DND-41 (cell line): ENCODE data around the gene TGFB1I1.
A peak's percentile ranks its signal among the peaks of the same experiment; 100 is the strongest.

Source experiments
- ATAC-seq: fragments of 200-7000 bp; cut with Tn5 transposase; 3 replicates; pipeline ENCODE4 v1.9.1; 2021; ENCODE audit warnings: low read depth; ENCODE audit not compliant: insufficient read depth
- DNase-seq: peaks from one replicate; pipeline ENCODE4 v3.0.0-alpha.2; 2020
- H2AFZ ChIP-seq: 2 replicates; pipeline ENCODE4 v1.6.0; 2012; ENCODE audit warnings: low read depth, low read length
- H3K27ac ChIP-seq: 2 replicates; pipeline ENCODE4 v1.5.1; 2012; ENCODE audit warnings: low read length, inconsistent platforms
- H3K27me3 ChIP-seq: fragments of 200-600 bp; sonication (generic); 2 replicates; pipeline ENCODE4 v1.6.0; 2012; ENCODE audit warnings: low read length, mild to moderate bottlenecking, inconsistent platforms; ENCODE audit not compliant: insufficient read depth, poor library complexity
- H3K36me3 ChIP-seq: 2 replicates; pipeline ENCODE4 v1.5.1; 2012; ENCODE audit warnings: low read length, inconsistent platforms; ENCODE audit not compliant: insufficient read depth
- H3K4me1 ChIP-seq: 2 replicates; pipeline ENCODE4 v1.5.1; 2012; ENCODE audit warnings: mild to moderate bottlenecking, low read length; ENCODE audit not compliant: insufficient read depth
- H3K4me2 ChIP-seq: 2 replicates; pipeline ENCODE4 v1.6.0; 2012; ENCODE audit warnings: mild to moderate bottlenecking, moderate library complexity, low read length, inconsistent platforms; ENCODE audit not compliant: insufficient read depth
- H3K4me3 ChIP-seq, 2 experiments: fragments of 200-600 bp in 1 of 2; shearing (Covaris generic) in 1 of 2; 2 replicates each; pipeline ENCODE4 v1.5.1; 2012 to 2016; ENCODE audit warnings: inconsistent platforms in 2 of 2, low read length in 2 of 2, mild to moderate bottlenecking in 2 of 2, low read depth in 1 of 2, moderate library complexity in 1 of 2
- H3K79me2 ChIP-seq: 2 replicates; pipeline ENCODE4 v1.6.0; 2012; ENCODE audit warnings: low read length, inconsistent platforms; ENCODE audit not compliant: insufficient read depth
- H3K9ac ChIP-seq: 2 replicates; pipeline ENCODE4 v1.6.0; 2012; ENCODE audit warnings: low read depth, mild to moderate bottlenecking, inconsistent platforms, low read length, moderate library complexity
- H3K9me3 ChIP-seq: 2 replicates; pipeline ENCODE4 v1.5.1; 2012; ENCODE audit warnings: low read length, moderate library complexity, mild to moderate bottlenecking, inconsistent platforms; ENCODE audit not compliant: insufficient read depth, severe bottlenecking
- H4K20me1 ChIP-seq: 2 replicates; pipeline ENCODE4 v1.6.0; 2012; ENCODE audit warnings: low read length; ENCODE audit not compliant: insufficient read depth
- CTCF ChIP-seq: IDR thresholded peaks from 2 replicates; pipeline ENCODE4 v1.5.1; 2012; ENCODE audit warnings: borderline replicate concordance, low read length, moderate library complexity, mild to moderate bottlenecking; ENCODE audit not compliant: poor library complexity, severe bottlenecking; ENCODE audit errors: extremely low read depth
- EZH2 ChIP-seq: IDR thresholded peaks from 3 replicates; pipeline ENCODE4 v1.6.1; 2012; ENCODE audit warnings: borderline replicate concordance, low read depth, mild to moderate bottlenecking, moderate library complexity, low read length, inconsistent platforms; ENCODE audit not compliant: severe bottlenecking

The TGFB1I1 gene

GRCh38 chr16:31467151-31467773 is 4.7 kb upstream of the TGFB1I1 start:
- H2AFZ ChIP-seq, result peak overlapping the region; percentile 2; the same call in 1 of the 2 replicates
- no peaks in the 10 kb centered on the region for H3K9me3 ChIP-seq
- H3K27me3 ChIP-seq, result no peaks in the 10 kb centered on the region
- H4K20me1 ChIP-seq, result no peaks in the 10 kb centered on the region
- peaks cover 28% of the 10 kb centered on the region for H3K36me3 ChIP-seq
- ATAC-seq, result peak; percentile 94
- H3K79me2 ChIP-seq, result no peaks in the 10 kb centered on the region
- H3K4me2 ChIP-seq, result peak overlapping the region; percentile 27; the same call in 1 of the 2 replicates
- DNase-seq, result peak; percentile 82
- H3K27ac ChIP-seq, result peak overlapping the region; percentile 99
- H3K4me1 ChIP-seq, result peaks cover 30% of the 10 kb centered on the region
- H3K9ac ChIP-seq, result peak overlapping the region; percentile 54
- TF ChIP-seq CTCF (no peak), EZH2 (no peak)
- H3K4me3 ChIP-seq, result no peak overlapping the region

GRCh38 chr16:31467858-31468257 is 4.1 kb upstream of the TGFB1I1 start:
- peaks cover 23% of the 10 kb centered on the region for H3K36me3 ChIP-seq
- H3K27ac ChIP-seq, result peak overlapping the region; percentile 99
- no peaks in the 10 kb centered on the region for H3K79me2 ChIP-seq
- 0 out of 2 replicates have a peak overlapping the region, but pooled peaks have one; percentile 2 for H2AFZ ChIP-seq
- H3K4me3 ChIP-seq, result no peak overlapping the region
- TF ChIP-seq EZH2 (no peak), CTCF (no peak)
- peak overlapping the region; percentile 54 for H3K9ac ChIP-seq
- H3K27me3 ChIP-seq, result no peaks in the 10 kb centered on the region
- peaks cover 30% of the 10 kb centered on the region for H3K4me1 ChIP-seq
- ATAC-seq (no peak), DNase-seq (no peak)
- peak overlapping the region; percentile 27; the same call in 1 of the 2 replicates for H3K4me2 ChIP-seq
- H4K20me1 ChIP-seq, result no peaks in the 10 kb centered on the region
- no peaks in the 10 kb centered on the region for H3K9me3 ChIP-seq

GRCh38 chr16:31470615-31471014 is 1.3 kb upstream of the TGFB1I1 start:
- Histone ChIP-seq H3K4me1 (peaks cover 30% of the 10 kb centered on the region), H2AFZ (no peak overlapping the region), H3K27ac (no peak overlapping the region), H3K79me2 (no peaks in the 10 kb centered on the region), H3K4me2 (no peak overlapping the region), H3K9me3 (no peaks in the 10 kb centered on the region), H3K36me3 (peaks cover 10% of the 10 kb centered on the region; the same call in 1 of the 2 replicates), H4K20me1 (no peaks in the 10 kb centered on the region), H3K4me3 (no peak overlapping the region), H3K9ac (no peak overlapping the region), H3K27me3 (no peaks in the 10 kb centered on the region)
- no peak for TF ChIP-seq CTCF
- no peak for TF ChIP-seq EZH2
- DNase-seq, result no peak
- ATAC-seq, result no peak
